Activated gamma-delta T cell treated with Interleukin-2 at 50 U/mL for 16 hours (primary cell): ENCODE data around the gene FOXJ3.

Experiments used
- DNase-seq: peaks from one replicate; pipeline ENCODE4 v3.0.0-alpha.2; 2020

Gene FOXJ3

GRCh38 chr1:42335050-42335808 lies at the start of gene FOXJ3:
Gene FOXJ3, minus strand, starts transcription at chr1:42335235. Its CDS starts 24,142 bp downstream, at chr1:42311093.
- DNase-seq: peak; percentile 91

GRCh38 chr1:42381280-42381673 lies 46.2 kb upstream of the FOXJ3 start:
- DNase-seq: no peak

- peak; percentile 34 for DNase-seq
Measured at GRCh38 chr1:42380586-42381279, 45.7 kb upstream of the FOXJ3 start, which contains the start of gene RIMKLA. Gene RIMKLA, plus strand, starts transcription at chr1:42380792. Its CDS starts 143 bp downstream, at chr1:42380935.

GRCh38 chr1:42379794-42380585 lies 45.0 kb upstream of the FOXJ3 start:
- DNase-seq: no peak

GRCh38 chr1:42372796-42373195 lies 37.8 kb upstream of the FOXJ3 start:
- DNase-seq: no peak

- no peak for DNase-seq
Measured at GRCh38 chr1:42370876-42371549, 36.0 kb upstream of the FOXJ3 start.

GRCh38 chr1:42369471-42369870 lies 34.4 kb upstream of the FOXJ3 start:
- no peak for DNase-seq

- no peak for DNase-seq
Measured at GRCh38 chr1:42368096-42368795, 33.2 kb upstream of the FOXJ3 start.

GRCh38 chr1:42365118-42365517 lies 30.1 kb upstream of the FOXJ3 start:
- no peak for DNase-seq

GRCh38 chr1:42364542-42364941 lies 29.5 kb upstream of the FOXJ3 start:
- no peak for DNase-seq

- no peak for DNase-seq
Measured at GRCh38 chr1:42364089-42364488, 29.1 kb upstream of the FOXJ3 start.

- no peak for DNase-seq
Measured at GRCh38 chr1:42359466-42359865, 24.4 kb upstream of the FOXJ3 start.

GRCh38 chr1:42358791-42359190 lies 23.8 kb upstream of the FOXJ3 start:
- no peak for DNase-seq

- DNase-seq: no peak
Measured at GRCh38 chr1:42350086-42350485, 15.1 kb upstream of the FOXJ3 start.

- DNase-seq: no peak
Measured at GRCh38 chr1:42348498-42348897, 13.5 kb upstream of the FOXJ3 start.

- DNase-seq: no peak
Measured at GRCh38 chr1:42343049-42343448, 8.0 kb upstream of the FOXJ3 start.

GRCh38 chr1:42340901-42341300 lies 5.9 kb upstream of the FOXJ3 start:
- no peak for DNase-seq

GRCh38 chr1:42340093-42340492 lies 5.1 kb upstream of the FOXJ3 start:
- DNase-seq: no peak

- DNase-seq: no peak
Measured at GRCh38 chr1:42336978-42337377, 1.9 kb upstream of the FOXJ3 start.

- DNase-seq: no peak
Measured at GRCh38 chr1:42335809-42336518, 929 bp upstream of the FOXJ3 start.

GRCh38 chr1:42334240-42335049 lies 590 bp downstream of the FOXJ3 start:
- peak; percentile 23 for DNase-seq
